K562 (cell line): Measurements from ENCODE around the gene PPP1R1C. TPM values are rescaled to one million over a fixed set of nuclear protein-coding genes. Genes with fewer than 3 reads are reported as not detected.

ENCODE experiments used
- ATAC-seq: fragments of 200-7000 bp; cut with Tn5 transposase; 3 replicates; pipeline ENCODE4 v1.9.1; 2020; ENCODE audit warnings: moderate library complexity
- BruUV-seq: library from RNA; stranded (reverse); fragments of 400-500 nt; replicated peaks from 2 replicates; lab custom pipeline; 2021; lab: Mats Ljungman, UMichigan
- CTCF ChIA-PET: fragments of 300-600 bp; formaldehyde crosslinking; extraction: SDS; loops from one replicate; lab custom pipeline; 2021; ENCODE audit warnings: low intra/inter-chr PET ratio; lab: Yijun Ruan, JAX
- POLR2A ChIA-PET: fragments of 300-600, 350-650 bp; sonication (Branson Sonifier 250); formaldehyde crosslinking; extraction: SDS; loops from one replicate; lab custom pipeline; 2021; ENCODE audit warnings: antibody characterized with exemption, inconsistent platforms; lab: Yijun Ruan, JAX
- DNase-seq, 4 experiments: peaks; one replicate each; pipeline versions ENCODE4 v3.0.0 to v3.0.0-alpha.2; 2011 to 2018; ENCODE audit warnings: low spot score in 3 of 4, mixed read lengths in 3 of 4; ENCODE audit errors: extremely low read depth in 1 of 4
- FAIRE-seq: peaks from 2 replicates; lab custom pipeline; 2011; peaks lifted over from hg19 to GRCh38; lab: Jason Lieb, UNC
- H2AFZ ChIP-seq: 2 replicates; pipeline ENCODE4 v1.6.0; 2011; ENCODE audit warnings: low read depth, low read length, control low read depth, inconsistent platforms
- H3K27ac ChIP-seq: fragments of 200-600 bp; 3 replicates; pipeline ENCODE4 v1.8.0; 2011; ENCODE audit warnings: low read depth, mild to moderate bottlenecking, control low read depth, inconsistent platforms, low read length, moderate library complexity, mixed read lengths; ENCODE audit errors: extremely low read depth
- H3K27me3 ChIP-seq, 2 experiments: fragments of 300-600 bp in 1 of 2; 2 replicates in 1 of 2; 3 replicates in 1 of 2; pipeline versions ENCODE4 v1.6.0 to v1.8.0; 2011; ENCODE audit warnings: inconsistent platforms in 2 of 2, low read length in 2 of 2, mild to moderate bottlenecking in 1 of 2, mixed read lengths in 1 of 2, moderate library complexity in 1 of 2; ENCODE audit not compliant: control insufficient read depth in 2 of 2, insufficient read depth in 2 of 2
- H3K36me3 ChIP-seq: fragments of 300-600 bp; 3 replicates; pipeline ENCODE4 v1.8.0; 2011; ENCODE audit warnings: mild to moderate bottlenecking, low read length, inconsistent platforms; ENCODE audit not compliant: control insufficient read depth, insufficient read depth
- H3K4me1 ChIP-seq, 2 experiments: fragments of 200-600 bp in 1 of 2; replicated peaks in 1 of 2; 2 replicates in 1 of 2; 3 replicates in 1 of 2; pipeline versions ENCODE4 v1.5.1 to v1.8.0; 2011; ENCODE audit warnings: inconsistent platforms in 2 of 2, low read length in 2 of 2, mild to moderate bottlenecking in 1 of 2, mixed read lengths in 1 of 2, moderate library complexity in 1 of 2; ENCODE audit not compliant: control insufficient read depth in 2 of 2, insufficient read depth in 2 of 2
- H3K4me2 ChIP-seq: 2 replicates; pipeline ENCODE4 v1.6.1; 2011; ENCODE audit warnings: low read length, control low read depth, inconsistent platforms, mixed read lengths; ENCODE audit not compliant: insufficient read depth
- H3K4me3 ChIP-seq: fragments of 200-600 bp; sonication (generic), shearing (Covaris generic); 2 replicates; pipeline ENCODE4 v1.5.1; 2016; ENCODE audit warnings: control low read depth, inconsistent platforms
- H3K79me2 ChIP-seq: fragments of 200-600 bp; 3 replicates; pipeline ENCODE4 v1.8.0; 2011; ENCODE audit warnings: low read length, inconsistent platforms; ENCODE audit not compliant: control insufficient read depth, insufficient read depth
- H3K9ac ChIP-seq, 2 experiments: 2 replicates each; pipeline versions ENCODE4 v1.6.0 to v1.6.1; 2011; ENCODE audit warnings: low read depth in 2 of 2, low read length in 2 of 2, control low read depth in 1 of 2, inconsistent platforms in 1 of 2, mild to moderate bottlenecking in 1 of 2, mixed read lengths in 1 of 2; ENCODE audit not compliant: insufficient read depth in 1 of 2
- H3K9me1 ChIP-seq: one replicate; pipeline ENCODE4 v1.6.0; 2011; ENCODE audit warnings: inconsistent platforms, mild to moderate bottlenecking, low read length, moderate library complexity; ENCODE audit not compliant: control insufficient read depth, insufficient read depth
- H3K9me3 ChIP-seq: replicated peaks from 2 replicates; pipeline ENCODE4 v1.5.1; 2011; ENCODE audit warnings: low read depth, low read length, inconsistent platforms; ENCODE audit not compliant: control insufficient read depth, insufficient read depth
- H4K20me1 ChIP-seq: replicated peaks from 2 replicates; pipeline ENCODE4 v1.6.1; 2011; ENCODE audit warnings: low read length, inconsistent platforms, mixed read lengths; ENCODE audit not compliant: control insufficient read depth, insufficient read depth
- ARID3B ChIP-seq: fragments of 250-450 bp; sonication (Bioruptor Pico); IDR thresholded peaks from 2 replicates; pipeline ENCODE4 v1.4.0; 2020; ENCODE audit warnings: borderline replicate concordance
- CHD2 ChIP-seq: IDR thresholded peaks from 2 replicates; pipeline ENCODE4 v1.6.1; 2011; ENCODE audit warnings: low read depth, low read length
- CHD4 ChIP-seq: fragments of 200-600 bp; sonication (generic); IDR thresholded peaks from 3 replicates; pipeline ENCODE4 v1.6.1; 2012; ENCODE audit warnings: low read depth, mild to moderate bottlenecking, mixed read lengths, low read length, inconsistent platforms; ENCODE audit not compliant: insufficient read depth, insufficient replicate concordance, poor library complexity, severe bottlenecking
- CTBP1 ChIP-seq: fragments of 450-650 bp; IDR thresholded peaks from 2 replicates; pipeline ENCODE4 v1.6.1; 2016; ENCODE audit warnings: borderline replicate concordance
- EHMT2 ChIP-seq: fragments of 450-650 bp; IDR thresholded peaks from 2 replicates; pipeline ENCODE4 v1.6.1; 2018; ENCODE audit warnings: antibody characterized with exemption
- GTF3C2 ChIP-seq: IDR thresholded peaks from 3 replicates; pipeline ENCODE4 v1.6.1; 2011; ENCODE audit warnings: borderline replicate concordance, mild to moderate bottlenecking, moderate library complexity; ENCODE audit not compliant: insufficient read length; ENCODE audit errors: extremely low read depth
- ILF3 ChIP-seq: fragments of 450-650 bp; IDR thresholded peaks from 2 replicates; pipeline ENCODE4 v1.6.1; 2018; ENCODE audit warnings: antibody characterized with exemption, mild to moderate bottlenecking, moderate library complexity, borderline replicate concordance
- L3MBTL2 ChIP-seq: fragments of 450-650 bp; IDR thresholded peaks from 2 replicates; pipeline ENCODE4 v1.6.1; 2016; ENCODE audit warnings: mild to moderate bottlenecking, moderate library complexity
- MBD1 ChIP-seq: fragments of 250-450 bp; sonication (Bioruptor Pico); IDR thresholded peaks from 2 replicates; pipeline ENCODE4 v1.8.0; 2022; ENCODE audit warnings: inconsistent platforms
- NCOA1 ChIP-seq: fragments of 450-650 bp; IDR thresholded peaks from 2 replicates; pipeline ENCODE4 v1.6.1; 2016; ENCODE audit warnings: low read depth
- PTTG1 ChIP-seq: fragments of 450-650 bp; IDR thresholded peaks from 2 replicates; pipeline ENCODE4 v1.6.1; 2016; ENCODE audit warnings: low read depth, mild to moderate bottlenecking, missing genetic modification characterization, missing compliant biosample characterization
- RBFOX2 ChIP-seq: fragments of 200-400 bp; formaldehyde crosslinking; IDR thresholded peaks from 2 replicates; pipeline ENCODE4 v1.6.1; 2017; ENCODE audit warnings: low read depth, mild to moderate bottlenecking, low read length, moderate library complexity
- TCF3 ChIP-seq: sonication (generic); formaldehyde crosslinking; IDR thresholded peaks from 2 replicates; pipeline ENCODE4 v1.4.0; 2020; ENCODE audit warnings: mild to moderate bottlenecking, missing genetic modification reagents
- TRIM28 ChIP-seq: fragments of 450-650 bp; IDR thresholded peaks from 2 replicates; pipeline ENCODE4 v1.6.1; 2017
- ZNF121 ChIP-seq: sonication (generic); formaldehyde crosslinking; conservative IDR thresholded peaks from 2 replicates; pipeline ENCODE4 v1.8.0; 2022; ENCODE audit warnings: missing genetic modification reagents
- ZSCAN29 ChIP-seq: fragments of 450-650 bp; IDR thresholded peaks from 2 replicates; pipeline ENCODE4 v1.6.1; 2017
- WGBS: fragments of 100-300 bp; shearing (Covaris generic); methylation state at CpG from one replicate; pipeline ENCODE4 v1.1.6; 2016; ENCODE audit warnings: low coverage, mixed read lengths; ENCODE audit not compliant: insufficient coverage; ENCODE audit errors: missing lambda C conversion rate; 5-methylcytosine and 5-hydroxymethylcytosine counted together
- in situ Hi-C: fragments of 300-500 bp; cut with MboI; formaldehyde crosslinking; loops from 4 replicates; pipeline ENCODE4 v1.15.0; 2018; ENCODE audit warnings: inconsistent platforms, mixed read lengths
- intact Hi-C: fragments of 100-400 bp; cut with micrococcal nuclease; formaldehyde crosslinking; loops from 2 replicates; pipeline ENCODE4 v1.14.2; 2022
- polyA plus RNA-seq, 8 experiments: library from polyadenylated mRNA; depleted of rRNA in 4 of 8; stranded (reverse) in 5 of 8; unstranded in 3 of 8; fragments of >200 nt; fragmentation: Nextera tagmentation in 2 of 8; fragmentation: Illumina TruSeq in 1 of 8; extraction: Ambion mirVana in 2 of 8; extraction: Trizol in 1 of 8; gene quantifications; 2 replicates each; pipeline versions ENCODE4 v1.2.1 to v1.2.3, GENCODE V29; 2011 to 2014; ENCODE audit warnings: inconsistent platforms in 1 of 8, missing spikeins in 1 of 8
- total RNA-seq, 7 experiments: library from RNA; depleted of rRNA in 6 of 7; stranded (reverse); fragments of >200 nt in 6 of 7; fragmentation: Illumina TruSeq in 2 of 7; extraction: Trizol in 2 of 7; gene quantifications; 2 replicates each; pipeline versions ENCODE4 v1.2.1 to v1.2.3, GENCODE V29; 2011 to 2021; ENCODE audit warnings: low replicate concordance in 1 of 7

Gene PPP1R1C
- total and polyA plus RNA-seq, 9 of the 15 experiments (the other 6 are each of a cell fraction or from before 2014, with no cell fraction given): 0.09 to 0.64 (median 0.40) TPM; not detected in 2

- FAIRE-seq (no peak), DNase-seq (no peak), ATAC-seq (no peak)
- no peaks in the 10 kb centered on the region for H3K27me3 ChIP-seq
- H3K9ac ChIP-seq: no peak overlapping the region
- no peaks in the 10 kb centered on the region for H4K20me1 ChIP-seq
- no peak overlapping the region for H3K4me2 ChIP-seq
- TF ChIP-seq GTF3C2: no peak
- no peak for TF ChIP-seq PTTG1 (tag)
- no peak for TF ChIP-seq ZNF121 (CRISPR knock-in tag)
- no peak for TF ChIP-seq TRIM28
- TF ChIP-seq CHD4: no peak
- no peak for TF ChIP-seq ZSCAN29
- no peak for TF ChIP-seq ILF3
- TF ChIP-seq L3MBTL2: no peak
- no peak for TF ChIP-seq MBD1 (CRISPR knock-in tag)
- TF ChIP-seq RBFOX2: no peak
- no peak for TF ChIP-seq CHD2
- TF ChIP-seq EHMT2: no peak
- no peak for TF ChIP-seq TCF3 (CRISPR knock-in tag)
- no peak for TF ChIP-seq NCOA1
- no peak for TF ChIP-seq CTBP1
- TF ChIP-seq ARID3B (CRISPR knock-in tag): no peak
- intact Hi-C loops: no loop called here
- H3K4me3 ChIP-seq: no peak overlapping the region
- CTCF ChIA-PET: no interaction called here
- in situ Hi-C loops: no loop called here
- 1% methylated on average over 8 of the region's 8 CpGs for WGBS
- no peaks in the 10 kb centered on the region for H3K36me3 ChIP-seq
- H3K9me1 ChIP-seq: no peaks in the 10 kb centered on the region
- no TSS peak for BruUV-seq
- H2AFZ ChIP-seq: no peak overlapping the region
- no peaks in the 10 kb centered on the region for H3K79me2 ChIP-seq
- H3K27ac ChIP-seq: no peak overlapping the region
- no peaks in the 10 kb centered on the region for H3K9me3 ChIP-seq
- POLR2A ChIA-PET: no interaction called here
- no peaks in the 10 kb centered on the region for H3K4me1 ChIP-seq
Observed at GRCh38 chr2:181998041-181998835, 12.6 kb downstream of the PPP1R1C start.
